ENCODE data around the gene COX5A.
"Not testable (repeated sequence)": the region's sequence is repeated elsewhere in the genome, so short reads cannot be mapped to it uniquely, and the experiment has no call there.

GRCh38 chr15:74887537-74888193 is 50.2 kb downstream of the COX5A start:
- TF ChIP-seq, protein P1, sequence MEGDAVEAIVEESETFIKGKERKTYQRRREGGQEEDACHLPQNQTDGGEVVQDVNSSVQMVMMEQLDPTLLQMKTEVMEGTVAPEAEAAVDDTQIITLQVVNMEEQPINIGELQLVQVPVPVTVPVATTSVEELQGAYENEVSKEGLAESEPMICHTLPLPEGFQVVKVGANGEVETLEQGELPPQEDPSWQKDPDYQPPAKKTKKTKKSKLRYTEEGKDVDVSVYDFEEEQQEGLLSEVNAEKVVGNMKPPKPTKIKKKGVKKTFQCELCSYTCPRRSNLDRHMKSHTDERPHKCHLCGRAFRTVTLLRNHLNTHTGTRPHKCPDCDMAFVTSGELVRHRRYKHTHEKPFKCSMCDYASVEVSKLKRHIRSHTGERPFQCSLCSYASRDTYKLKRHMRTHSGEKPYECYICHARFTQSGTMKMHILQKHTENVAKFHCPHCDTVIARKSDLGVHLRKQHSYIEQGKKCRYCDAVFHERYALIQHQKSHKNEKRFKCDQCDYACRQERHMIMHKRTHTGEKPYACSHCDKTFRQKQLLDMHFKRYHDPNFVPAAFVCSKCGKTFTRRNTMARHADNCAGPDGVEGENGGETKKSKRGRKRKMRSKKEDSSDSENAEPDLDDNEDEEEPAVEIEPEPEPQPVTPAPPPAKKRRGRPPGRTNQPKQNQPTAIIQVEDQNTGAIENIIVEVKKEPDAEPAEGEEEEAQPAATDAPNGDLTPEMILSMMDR (IDR thresholded peaks at IDR 0.05), result not testable (repeated sequence)
- TF ChIP-seq EZH2 (IDR thresholded peaks at IDR 0.05; ENCODE audit: borderline replicate concordance, insufficient read depth, low read depth, low read length, poor library complexity, severe bottlenecking), result not testable (repeated sequence)
